Liver (tissue), 9 donors: Measurements from ENCODE around the gene COL9A3. TPM values are rescaled to one million over a fixed set of nuclear protein-coding genes. Genes with fewer than 3 reads are reported as not detected.

Experiments
- DNase-seq: peaks from one replicate; pipeline ENCODE4 v3.0.0-alpha.2; 2017; ENCODE audit warnings: low spot score
- H3K27ac ChIP-seq, 2 donors: one replicate each; pipeline ENCODE4 v1.7.0; 2013; ENCODE audit warnings: inconsistent platforms in 2 of 2, low read length in 2 of 2, control low read depth in 1 of 2, low read depth in 1 of 2, mild to moderate bottlenecking in 1 of 2
- H3K27me3 ChIP-seq, 4 donors: one replicate each; pipeline versions ENCODE4 v1.6.1 to v1.7.0; 2013; ENCODE audit warnings: low read length in 3 of 4, inconsistent platforms in 1 of 4, mild to moderate bottlenecking in 1 of 4, moderate library complexity in 1 of 4; ENCODE audit not compliant: control insufficient read depth in 4 of 4, insufficient read depth in 4 of 4
- H3K36me3 ChIP-seq, 4 donors: one replicate each; pipeline versions ENCODE4 v1.6.1 to v1.7.0; 2013; ENCODE audit warnings: low read length in 3 of 4, mild to moderate bottlenecking in 3 of 4, low read depth in 1 of 4, moderate library complexity in 1 of 4; ENCODE audit not compliant: control insufficient read depth in 4 of 4, insufficient read depth in 3 of 4
- H3K4me1 ChIP-seq, 4 donors: one replicate each; pipeline versions ENCODE4 v1.6.1 to v1.7.0; 2013; ENCODE audit warnings: low read length in 3 of 4, mild to moderate bottlenecking in 3 of 4, moderate library complexity in 1 of 4; ENCODE audit not compliant: control insufficient read depth in 4 of 4, insufficient read depth in 4 of 4
- H3K4me3 ChIP-seq, 3 donors: one replicate each; pipeline versions ENCODE4 v1.6.1 to v1.7.0; 2013; ENCODE audit warnings: low read length in 3 of 3, control low read depth in 1 of 3, low read depth in 1 of 3, mild to moderate bottlenecking in 1 of 3
- H3K9ac ChIP-seq, 2 donors: one replicate each; pipeline ENCODE4 v1.7.0; 2013; ENCODE audit warnings: low read length in 2 of 2, mild to moderate bottlenecking in 2 of 2, moderate library complexity in 2 of 2, control low read depth in 1 of 2, low read depth in 1 of 2
- H3K9me3 ChIP-seq, 4 donors: one replicate each; pipeline versions ENCODE4 v1.6.1 to v1.7.0; 2013; ENCODE audit warnings: low read length in 3 of 4; ENCODE audit not compliant: control insufficient read depth in 4 of 4
- ATF3 ChIP-seq: IDR thresholded peaks from 2 replicates; pipeline ENCODE4 v1.6.1; 2016; ENCODE audit warnings: antibody characterized with exemption
- CTCF ChIP-seq: fragments of 150-350 bp; IDR thresholded peaks from 2 replicates; pipeline ENCODE4 v1.5.1; 2017; ENCODE audit warnings: improper control_type of control experiment, low read depth, low read length; ENCODE audit not compliant: missing input control
- FOXA1 ChIP-seq: IDR thresholded peaks from 2 replicates; pipeline ENCODE4 v1.6.1; 2016; ENCODE audit warnings: antibody characterized with exemption
- FOXA2 ChIP-seq: IDR thresholded peaks from 2 replicates; pipeline ENCODE4 v1.6.1; 2016; ENCODE audit warnings: antibody characterized with exemption
- GABPA ChIP-seq, 2 donors: IDR thresholded peaks in 1 of 2; conservative IDR thresholded peaks in 1 of 2; 2 replicates each; pipeline ENCODE4 v1.6.1; 2016; ENCODE audit warnings: antibody characterized with exemption in 2 of 2, mild to moderate bottlenecking in 1 of 2, moderate library complexity in 1 of 2
- HNF4A ChIP-seq, 2 donors: conservative IDR thresholded peaks; 2 replicates each; pipeline ENCODE4 v1.6.1; 2016; ENCODE audit warnings: antibody characterized with exemption in 2 of 2, mild to moderate bottlenecking in 2 of 2
- HNF4G ChIP-seq: IDR thresholded peaks from 2 replicates; pipeline ENCODE4 v1.6.1; 2016; ENCODE audit warnings: antibody characterized with exemption
- JUND ChIP-seq, 2 donors: IDR thresholded peaks; 2 replicates each; pipeline ENCODE4 v1.6.1; 2016; ENCODE audit warnings: antibody characterized with exemption in 2 of 2
- MAX ChIP-seq: IDR thresholded peaks from 2 replicates; pipeline ENCODE4 v1.6.1; 2016; ENCODE audit warnings: antibody characterized with exemption
- NR2F2 ChIP-seq: IDR thresholded peaks from 2 replicates; pipeline ENCODE4 v1.6.1; 2016; ENCODE audit warnings: antibody characterized with exemption
- RAD21 ChIP-seq, 2 donors: IDR thresholded peaks; 2 replicates each; pipeline ENCODE4 v1.6.1; 2016; ENCODE audit warnings: antibody characterized with exemption in 2 of 2, mild to moderate bottlenecking in 2 of 2
- REST ChIP-seq: IDR thresholded peaks from 2 replicates; pipeline ENCODE4 v1.6.1; 2016; ENCODE audit warnings: antibody characterized with exemption, mild to moderate bottlenecking
- RXRA ChIP-seq, 2 donors: IDR thresholded peaks; 2 replicates each; pipeline ENCODE4 v1.6.1; 2017 to 2018; ENCODE audit warnings: antibody characterized with exemption in 2 of 2, mild to moderate bottlenecking in 1 of 2
- SP1 ChIP-seq: IDR thresholded peaks from 2 replicates; pipeline ENCODE4 v1.6.1; 2018; ENCODE audit warnings: antibody characterized with exemption, mild to moderate bottlenecking
- YY1 ChIP-seq: IDR thresholded peaks from 2 replicates; pipeline ENCODE4 v1.6.1; 2016; ENCODE audit warnings: antibody characterized with exemption, mild to moderate bottlenecking
- WGBS: extraction: QIAGEN DNeasy Blood & Tissue Kit; methylation state at CpG from one replicate; pipeline ENCODE4 v1.1.7; 2013; 5-methylcytosine and 5-hydroxymethylcytosine counted together
- polyA plus RNA-seq, 2 donors: library from polyadenylated mRNA; stranded (reverse) in 1 of 2; unstranded in 1 of 2; fragments of 200-250 nt in 1 of 2; fragments of >200 nt in 1 of 2; fragmentation: Nextera tagmentation in 1 of 2; extraction: Ambion mirVana in 1 of 2; gene quantifications; one replicate each; pipeline versions ENCODE4 v1.2.1 to v1.2.3, GENCODE V29; 2013 to 2015
- total RNA-seq, 2 donors: library from RNA; depleted of rRNA; stranded (reverse); fragments of >200 nt; gene quantifications; one replicate each; pipeline ENCODE4 v1.2.3, GENCODE V29; 2014
- donor health status: healthy.
- donor health status: healthy.
- donor health status: healthy.
- donor health status: healthy.
- donor health status: healthy.

Gene COL9A3
- total and polyA plus RNA-seq, 4 donors, result 0.92 to 2.0 (median 1.1) TPM

- no peak for DNase-seq
Measured at GRCh38 chr20:62827311-62828038, 10.6 kb downstream of the COL9A3 start.

GRCh38 chr20:62828051-62828450 lies 11.2 kb downstream of the COL9A3 start:
- Histone ChIP-seq H3K9me3 (no peaks in the 10 kb centered on the region), H3K9ac (no peak overlapping the region), H3K4me3 (no peak overlapping the region), H3K4me1 (peaks cover 9 to 35% (median 25%) of the 10 kb centered on the region in 4 donors), H3K27me3 (no peaks in the 10 kb centered on the region), H3K36me3 (no peaks in the 10 kb centered on the region), H3K27ac (no peak overlapping the region)
- TF ChIP-seq REST, result no peak
- TF ChIP-seq HNF4G, result no peak
- no peak for TF ChIP-seq NR2F2
- no peak for TF ChIP-seq RAD21 (IDR thresholded peaks at IDR 0.05)
- no peak for DNase-seq
- 91% methylated on average over 9 of the region's 9 CpGs for whole genome bisulfite sequencing

More at GRCh38 chr20:62827311-62828038, 10.6 kb downstream of the COL9A3 start:
- H3K27me3 ChIP-seq, result no peaks in the 10 kb centered on the region
- no peak overlapping the region for H3K4me3 ChIP-seq
- H3K9me3 ChIP-seq, result no peaks in the 10 kb centered on the region
- TF ChIP-seq NR2F2, result no peak
- TF ChIP-seq RAD21 (IDR thresholded peaks at IDR 0.05), result no peak
- no peak for TF ChIP-seq SP1
- no peak for TF ChIP-seq CTCF
- TF ChIP-seq ATF3, result no peak
- TF ChIP-seq MAX, result no peak
- TF ChIP-seq FOXA1, result no peak
- no peak for TF ChIP-seq RXRA (IDR thresholded peaks at IDR 0.05)
- TF ChIP-seq FOXA2, result no peak
- no peak for TF ChIP-seq HNF4A (conservative IDR thresholded peaks at IDR 0.05)
- TF ChIP-seq HNF4G, result no peak
- no peak for TF ChIP-seq YY1
- TF ChIP-seq JUND (IDR thresholded peaks at IDR 0.05), result no peak
- TF ChIP-seq GABPA (IDR thresholded peaks at IDR 0.05 in 1 of 2, conservative IDR thresholded peaks at IDR 0.05 in 1 of 2), result no peak
- no peak overlapping the region for H3K27ac ChIP-seq
- no peaks in the 10 kb centered on the region for H3K36me3 ChIP-seq
- peaks cover 9 to 29% (median 19%) of the 10 kb centered on the region in 4 donors for H3K4me1 ChIP-seq
- H3K9ac ChIP-seq, result no peak overlapping the region
- 91% methylated on average over 29 of the region's 29 CpGs for WGBS
